Hematopoietic multipotent progenitor cell treated with erythropoietin and hydrocortisone succinate and interleukin-3 and kit ligand, for 8 days (in vitro differentiated cells): ENCODE measurements around the gene RAB33B.
A peak's percentile ranks its signal among the peaks of the same experiment; 100 is the strongest.
"Not testable (repeated sequence)": the region's sequence is repeated elsewhere in the genome, so short reads cannot be mapped to it uniquely, and the experiment has no call there.

ENCODE experiments used
- DNase-seq: peaks from one replicate; pipeline ENCODE4 v3.0.0-alpha.2; 2015

RAB33B gene

DNA sequence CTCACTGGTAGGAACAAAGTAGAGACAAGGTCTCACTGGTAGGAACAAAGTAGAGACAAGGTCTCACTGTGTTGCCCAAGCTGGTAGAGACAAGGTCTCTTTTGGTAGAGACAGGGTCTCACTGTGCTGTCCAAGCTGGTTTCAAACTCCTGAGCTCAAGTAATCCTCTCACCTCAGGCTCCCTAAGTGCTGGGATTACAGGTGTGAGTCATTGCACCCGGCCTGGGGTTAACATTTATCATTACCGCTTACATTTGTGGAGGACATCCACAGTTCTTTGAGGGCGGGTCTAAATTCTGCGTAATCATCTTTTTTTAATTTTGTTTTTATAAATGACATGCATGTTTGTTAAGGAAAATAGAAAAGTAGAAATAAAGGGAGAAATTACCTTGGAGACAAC is 12.0 kb downstream of the RAB33B start:
- no peak for DNase-seq

DNA sequence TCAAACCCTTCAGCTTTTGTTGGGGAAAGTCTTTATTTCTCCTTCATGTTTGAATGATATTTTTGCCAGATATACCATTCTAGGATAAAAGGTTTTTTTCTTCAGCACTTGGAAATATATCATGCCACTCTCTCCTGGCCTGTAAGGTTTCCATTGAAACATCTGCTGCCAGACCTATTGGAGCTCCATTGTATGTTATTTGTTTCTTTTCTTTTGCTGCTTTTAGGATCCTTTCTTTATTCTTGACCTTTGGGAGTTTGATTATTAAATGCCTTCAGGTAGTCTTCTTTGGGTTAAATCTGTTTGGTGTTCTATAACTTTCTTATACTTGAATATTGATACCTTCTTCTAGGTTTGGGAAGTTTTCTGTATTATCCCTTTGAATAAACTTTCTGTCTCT is 14.8 kb downstream of the RAB33B start:
- not testable (repeated sequence) for DNase-seq

DNA sequence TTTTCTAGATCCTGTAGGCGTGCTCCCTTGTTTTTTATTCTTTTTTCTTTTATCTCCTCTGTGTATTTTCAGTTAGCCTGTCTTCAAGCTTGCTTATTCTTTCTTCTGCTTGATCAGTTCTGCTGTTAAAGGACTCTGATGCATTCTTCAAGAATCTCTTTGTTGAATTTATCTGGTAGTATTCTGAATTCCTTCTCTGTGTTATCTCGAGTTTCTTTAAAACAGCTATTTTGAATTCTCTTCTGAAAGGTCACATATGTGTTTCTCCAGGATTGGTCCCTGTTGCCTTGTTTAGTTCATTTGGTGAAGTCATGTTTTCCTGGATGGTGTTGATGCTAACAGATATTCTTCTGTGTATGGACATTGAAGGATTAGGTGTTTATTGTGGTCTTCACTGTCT is 15.3 kb downstream of the RAB33B start:
- no peak for DNase-seq

DNA sequence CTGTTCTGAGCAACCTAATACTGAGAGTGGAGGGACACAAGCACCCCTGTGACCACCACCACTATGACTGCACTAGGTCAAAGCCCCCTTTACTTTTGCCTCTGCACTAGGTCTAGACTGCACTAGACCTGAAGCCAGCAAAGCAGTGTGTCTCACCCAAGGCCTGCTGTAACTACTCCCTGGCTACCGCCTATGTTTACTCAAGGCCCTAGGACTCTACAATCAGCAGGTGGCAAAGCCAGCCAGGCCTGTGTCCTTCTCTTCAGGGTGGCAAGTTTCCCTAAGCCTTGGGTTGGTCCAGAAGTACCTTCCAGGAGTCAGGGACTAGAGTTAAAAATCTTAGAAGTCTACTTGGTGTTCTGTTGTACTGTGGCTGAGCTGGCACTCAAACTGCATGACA is 15.9 kb downstream of the RAB33B start:
- no peak for DNase-seq

DNA sequence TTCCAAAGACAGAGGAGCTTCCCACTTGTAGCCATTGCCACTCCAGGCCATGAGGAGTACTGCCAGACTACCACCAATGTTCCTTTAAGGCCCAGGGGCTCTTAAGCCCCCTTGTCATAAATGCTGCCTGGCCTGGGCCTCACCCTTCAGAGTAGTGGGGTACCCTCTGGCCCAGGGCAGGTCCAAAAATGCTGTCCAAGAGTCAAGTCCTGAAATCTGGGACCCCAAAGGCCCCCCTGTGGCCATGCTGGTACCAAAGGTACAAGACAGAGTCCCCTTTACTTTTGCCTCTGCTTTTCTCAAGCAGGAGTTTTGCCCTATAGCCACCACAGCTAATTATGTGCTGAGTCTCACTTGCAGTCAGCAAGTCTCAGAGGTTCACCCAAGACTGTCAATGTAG is 16.4 kb downstream of the RAB33B start:
- DNase-seq, result no peak

DNA sequence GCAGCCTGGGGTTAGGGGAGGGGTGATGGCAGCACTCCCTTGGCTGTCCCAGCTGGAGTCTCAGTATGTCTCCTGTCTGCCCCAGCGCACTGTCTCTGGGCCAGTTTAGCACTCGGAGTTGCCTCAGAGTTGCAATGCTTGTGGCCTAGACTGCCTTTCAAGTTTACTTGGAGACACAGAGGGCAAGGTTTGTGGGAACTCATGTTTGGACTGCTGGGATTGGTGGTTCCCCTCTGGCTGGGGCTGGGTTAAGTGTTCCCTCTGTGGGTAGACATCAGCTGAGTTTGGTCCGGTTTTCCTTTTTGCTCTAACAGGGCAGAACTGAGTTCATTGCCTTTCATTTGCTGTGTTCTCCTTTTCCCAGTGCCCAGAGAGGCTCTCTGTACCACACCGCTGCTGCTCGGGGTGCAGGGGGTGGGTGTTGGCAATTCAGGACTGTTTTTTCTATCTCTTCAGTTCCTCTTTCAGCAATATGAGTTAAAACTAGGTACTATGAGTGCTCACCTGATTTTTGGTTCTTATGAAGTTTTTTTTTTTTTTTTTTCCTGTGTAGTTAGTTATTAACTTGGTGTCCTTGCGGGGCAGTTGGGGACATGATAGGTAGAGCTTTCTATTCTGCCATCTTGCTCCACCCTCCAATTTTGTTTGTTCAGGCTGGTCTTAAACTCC is 17.2 kb downstream of the RAB33B start:
- DNase-seq, result no peak

DNA sequence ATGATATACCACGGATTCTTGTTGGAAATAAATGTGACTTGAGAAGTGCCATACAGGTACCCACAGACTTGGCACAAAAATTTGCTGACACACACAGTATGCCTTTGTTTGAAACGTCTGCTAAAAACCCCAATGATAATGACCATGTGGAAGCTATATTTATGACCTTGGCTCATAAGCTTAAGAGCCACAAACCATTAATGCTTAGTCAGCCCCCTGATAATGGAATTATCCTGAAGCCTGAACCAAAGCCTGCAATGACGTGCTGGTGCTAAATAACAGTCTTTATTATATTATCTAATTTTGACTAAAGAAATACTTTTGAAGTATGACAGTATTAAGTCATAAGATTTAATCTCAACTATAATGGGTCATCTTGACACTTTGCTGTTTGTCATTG is 18.9 kb downstream of the RAB33B start:
- no peak for DNase-seq

DNA sequence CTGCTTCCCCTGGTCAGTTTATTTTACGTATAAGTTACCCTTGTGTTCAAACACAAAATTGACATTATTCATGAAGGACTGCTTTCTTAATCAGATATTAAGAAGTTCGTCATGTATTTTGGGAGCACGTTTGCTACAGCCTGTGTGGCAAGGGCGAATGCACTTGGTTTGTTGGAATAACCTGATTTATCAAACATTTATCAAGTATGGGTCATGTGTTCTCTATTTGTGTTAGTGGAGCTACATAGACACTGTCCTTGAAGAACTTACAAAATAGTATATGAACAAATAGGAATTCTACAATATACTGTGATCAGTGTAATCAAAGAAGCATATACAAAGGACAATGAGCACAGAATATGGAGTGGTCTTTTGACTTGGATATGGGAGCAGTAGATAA is 22.4 kb downstream of the RAB33B start:
- no peak for DNase-seq

DNA sequence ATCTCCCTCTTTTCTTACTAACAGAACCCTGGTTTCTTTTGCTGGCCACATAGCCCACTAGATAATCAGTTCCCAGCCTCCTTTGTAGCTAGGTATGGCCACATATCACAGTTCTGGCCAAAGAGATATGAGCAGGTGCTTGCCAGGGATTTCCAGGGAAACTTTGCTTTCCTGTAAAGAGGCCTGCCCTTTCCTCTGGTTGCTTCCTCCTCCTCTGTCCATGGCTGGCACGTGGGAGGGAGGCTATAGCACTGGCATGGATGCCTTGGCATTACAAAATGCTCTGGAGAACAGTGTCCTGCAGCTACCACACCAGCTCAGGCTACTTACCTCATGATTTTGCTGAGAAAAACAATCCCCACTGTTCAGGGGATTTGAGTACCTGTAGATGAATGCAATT is 27.5 kb downstream of the RAB33B start:
- no peak for DNase-seq

DNA sequence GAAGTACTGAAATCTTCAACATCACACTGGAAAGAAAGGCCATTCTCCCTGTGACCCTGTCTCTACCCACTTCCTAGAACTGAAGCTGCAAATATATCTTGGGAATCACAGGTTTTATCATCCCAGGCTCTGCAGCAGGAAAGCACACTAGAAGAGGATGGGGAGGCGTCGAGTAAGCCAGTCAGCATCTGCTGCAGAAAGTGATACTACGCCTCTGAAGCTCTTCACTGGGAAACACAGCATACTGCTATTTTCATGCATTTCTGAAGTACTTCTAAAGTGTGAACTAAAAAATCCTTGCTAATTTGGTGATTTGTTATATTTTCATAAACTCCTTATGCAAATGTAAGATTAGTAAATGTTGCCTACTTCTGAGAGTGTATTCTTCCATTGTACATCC is 29.1 kb downstream of the RAB33B start:
- DNase-seq, result no peak

DNA sequence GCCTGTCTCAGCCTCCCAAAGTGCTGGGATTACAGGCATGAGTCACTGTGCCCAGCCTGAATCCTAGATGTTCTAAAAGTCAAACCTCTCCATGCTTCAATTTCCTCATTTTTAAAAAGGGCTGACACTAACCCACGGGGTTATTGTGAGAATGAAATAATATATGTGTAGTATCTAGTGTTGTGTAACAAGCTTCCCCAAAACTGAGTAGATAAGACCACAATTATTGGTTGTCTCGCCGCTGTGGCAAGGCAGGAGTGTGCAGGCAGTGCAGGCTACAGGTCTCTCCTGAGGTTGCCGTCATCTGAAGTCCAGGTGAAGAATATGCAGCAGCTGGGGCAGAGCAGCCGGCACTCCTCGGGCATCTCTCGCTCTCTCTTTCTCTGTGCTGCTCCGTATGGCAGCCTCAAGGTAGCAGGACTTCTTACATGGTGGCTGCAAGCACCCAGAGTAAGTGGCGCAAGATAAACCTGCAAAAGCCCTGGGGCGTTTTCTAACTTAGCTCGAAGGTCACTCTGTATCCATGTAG is 30.9 kb downstream of the RAB33B start:
- no peak for DNase-seq

DNA sequence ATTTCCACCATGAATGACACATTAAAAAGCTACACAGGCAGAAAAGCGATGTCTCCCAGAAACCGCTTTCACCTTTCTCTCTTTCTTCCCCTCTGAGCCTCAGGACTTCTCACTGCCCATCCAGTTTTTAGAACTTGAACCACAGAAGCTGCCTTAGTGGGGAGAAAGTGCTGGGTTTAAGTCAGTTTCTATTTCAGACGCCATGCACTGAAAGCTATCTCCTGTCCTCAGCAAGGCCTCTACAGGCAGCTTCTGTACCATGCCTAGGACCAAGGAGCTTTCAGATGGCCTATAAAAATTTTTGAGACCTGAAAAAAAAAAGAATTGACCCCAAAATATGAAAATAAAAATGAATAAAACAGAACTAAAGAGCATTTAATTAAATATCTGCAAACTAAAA is 34.5 kb downstream of the RAB33B start:
- no peak for DNase-seq

DNA sequence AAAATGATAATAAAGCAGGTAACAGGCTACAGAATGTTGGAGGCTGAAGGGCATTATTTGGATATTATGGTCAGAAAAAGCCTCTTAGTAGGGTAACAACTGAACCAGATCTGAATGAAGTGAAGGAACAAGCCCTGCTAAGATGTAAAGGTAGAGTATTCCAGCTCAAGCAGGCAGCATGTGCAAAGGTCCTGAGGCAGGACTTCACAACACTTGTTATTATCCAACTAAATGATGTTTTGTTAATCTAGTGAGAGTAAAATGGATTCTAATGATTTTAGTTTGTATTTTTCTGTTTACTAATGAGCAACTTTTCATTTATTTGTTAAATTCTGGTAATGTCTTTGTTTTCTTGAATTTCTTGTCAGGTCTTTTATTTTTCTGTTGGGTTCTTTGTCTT is 35.7 kb downstream of the RAB33B start:
- DNase-seq, result no peak

DNA sequence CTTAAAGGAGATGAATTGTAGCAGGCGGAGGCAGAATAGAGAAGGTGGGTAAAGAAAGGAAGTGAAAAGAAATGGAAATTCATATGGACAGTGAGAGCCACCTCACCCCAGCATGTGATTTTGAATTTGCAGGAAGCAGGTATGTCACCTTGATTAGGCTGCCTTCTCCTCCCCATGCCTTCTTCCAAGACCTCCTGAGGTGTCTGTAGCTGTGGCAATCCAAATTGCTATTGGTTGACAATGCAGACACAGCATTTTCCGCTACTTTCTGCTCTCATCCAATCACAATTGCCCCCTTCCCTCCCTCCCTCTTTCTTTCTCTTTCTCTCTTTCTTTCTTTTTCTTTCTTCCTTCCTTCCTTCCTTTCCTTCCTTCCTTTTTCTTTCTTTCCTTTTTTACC is 38.5 kb downstream of the RAB33B start:
- no peak for DNase-seq

DNA sequence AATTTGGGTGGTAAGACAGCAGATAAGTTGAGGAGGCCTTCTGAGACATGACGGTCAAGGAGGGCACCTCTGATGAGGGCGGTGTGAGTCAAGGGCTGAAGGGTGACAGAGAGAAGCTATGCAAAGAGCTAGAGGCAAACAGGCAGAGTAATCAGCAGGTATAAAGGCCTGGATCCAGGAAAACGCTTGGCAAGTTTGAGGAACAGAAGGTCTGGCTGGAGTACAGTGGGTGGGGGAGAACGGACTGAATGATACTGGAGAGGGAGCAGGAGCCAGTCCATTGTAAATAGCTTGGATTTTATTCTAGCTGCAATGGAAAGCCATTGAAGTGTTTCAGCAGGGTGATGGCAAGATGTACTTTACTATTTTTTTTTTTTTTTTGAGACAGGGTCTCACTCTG is 39.3 kb downstream of the RAB33B start:
- DNase-seq, result no peak

DNA sequence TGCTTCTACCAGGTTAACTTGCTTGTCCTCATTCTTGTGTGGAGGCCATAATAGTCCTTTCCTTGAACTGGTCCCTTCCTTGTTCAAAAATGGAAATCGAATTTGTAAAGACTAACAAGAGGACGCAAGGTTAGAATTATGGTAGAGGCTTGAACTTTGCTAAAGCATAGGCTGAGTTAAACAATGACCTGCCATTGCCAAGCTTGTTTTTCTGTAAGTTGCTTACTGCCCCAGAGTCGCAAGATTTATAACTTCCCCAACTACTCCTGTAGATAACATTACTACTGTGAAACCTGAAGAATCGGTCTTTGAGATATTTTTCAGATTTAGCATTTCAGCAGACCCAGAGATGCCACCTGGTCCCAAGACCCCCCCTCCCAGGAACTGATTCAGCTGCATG is 45.3 kb downstream of the RAB33B start:
- no peak for DNase-seq

DNA sequence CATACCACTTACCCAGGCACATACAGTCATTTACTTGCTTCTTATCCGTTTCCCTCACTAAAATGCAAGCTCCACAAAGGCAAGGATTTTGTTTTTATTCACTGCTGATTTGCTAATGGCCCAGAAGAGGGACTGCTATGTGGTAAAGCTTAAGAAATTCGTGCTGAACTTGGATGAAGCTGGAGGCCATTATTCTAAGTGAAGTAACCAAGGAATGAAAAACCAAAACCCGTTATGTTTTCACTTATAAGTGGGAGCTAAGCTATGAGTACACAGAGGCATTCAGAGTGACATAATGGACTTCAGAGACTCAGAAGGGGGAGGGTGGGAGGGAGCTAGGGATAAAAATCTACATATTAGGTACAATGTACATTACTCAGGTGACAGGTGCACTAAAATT is 47.2 kb downstream of the RAB33B start:
- DNase-seq, result no peak

DNA sequence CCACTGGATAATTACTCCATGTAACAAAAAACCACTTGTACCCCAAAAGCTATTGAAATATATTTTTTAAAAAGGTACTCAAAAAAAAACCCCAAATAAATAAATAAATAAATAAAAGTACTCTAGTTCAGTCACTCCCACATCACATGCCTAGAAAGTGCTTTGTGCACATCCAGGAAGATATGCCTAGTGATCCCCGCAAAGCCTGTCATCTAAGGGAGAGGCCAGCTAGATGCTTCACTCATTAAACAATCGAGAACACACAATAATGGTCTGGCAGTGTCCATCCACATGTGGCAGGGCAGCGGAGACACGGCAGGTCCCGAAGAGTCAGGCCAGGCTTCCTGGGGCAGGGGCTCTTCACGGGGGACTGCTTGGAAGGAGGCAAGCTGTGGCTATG is 47.6 kb downstream of the RAB33B start:
- no peak for DNase-seq

DNA sequence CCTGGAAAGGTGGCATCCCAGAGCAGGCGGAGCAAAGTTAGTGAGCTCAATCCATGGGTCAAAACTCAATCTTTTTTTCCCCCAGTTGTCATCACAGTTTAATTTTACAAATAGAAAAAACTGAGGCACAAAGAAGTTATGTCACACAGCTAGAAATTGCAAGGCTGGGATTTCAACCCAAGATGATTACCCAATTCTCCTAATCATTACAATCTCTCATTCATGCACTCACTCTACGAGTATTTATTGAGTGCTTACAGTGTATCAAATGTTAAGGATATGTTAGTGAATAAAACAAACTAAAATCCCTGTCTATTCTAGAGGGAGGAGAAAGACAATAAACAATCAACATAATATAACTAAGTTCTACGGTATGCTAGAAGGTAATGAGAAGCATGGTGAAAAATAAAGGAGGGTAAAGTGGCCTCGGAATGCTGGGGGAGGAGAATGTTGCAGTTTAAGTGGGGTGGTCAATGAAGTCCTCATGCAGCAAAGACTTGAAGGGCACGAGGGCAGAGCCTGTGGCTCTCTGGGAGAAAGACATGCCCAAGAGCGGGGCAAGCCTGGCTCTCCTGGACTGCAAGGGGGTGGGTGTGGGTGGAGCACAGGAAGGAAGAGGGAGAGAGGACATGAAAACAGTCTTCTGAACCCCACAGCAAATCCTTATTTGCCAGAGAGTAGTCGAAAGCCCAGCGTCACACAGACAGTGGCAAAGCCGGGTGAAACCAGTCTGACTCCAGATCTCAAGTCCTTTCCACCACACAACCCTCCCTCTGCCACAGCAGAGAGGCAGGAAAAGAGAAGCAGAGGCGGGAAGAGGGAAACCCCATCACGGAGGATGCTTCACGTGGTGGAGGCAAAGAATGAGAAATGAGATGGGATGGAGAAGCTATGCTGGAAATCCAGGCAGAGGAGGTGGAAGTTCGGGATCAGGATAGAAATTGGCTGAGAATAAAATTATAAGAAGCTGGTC is 48.3 kb downstream of the RAB33B start:
- DNase-seq, result no peak

DNA sequence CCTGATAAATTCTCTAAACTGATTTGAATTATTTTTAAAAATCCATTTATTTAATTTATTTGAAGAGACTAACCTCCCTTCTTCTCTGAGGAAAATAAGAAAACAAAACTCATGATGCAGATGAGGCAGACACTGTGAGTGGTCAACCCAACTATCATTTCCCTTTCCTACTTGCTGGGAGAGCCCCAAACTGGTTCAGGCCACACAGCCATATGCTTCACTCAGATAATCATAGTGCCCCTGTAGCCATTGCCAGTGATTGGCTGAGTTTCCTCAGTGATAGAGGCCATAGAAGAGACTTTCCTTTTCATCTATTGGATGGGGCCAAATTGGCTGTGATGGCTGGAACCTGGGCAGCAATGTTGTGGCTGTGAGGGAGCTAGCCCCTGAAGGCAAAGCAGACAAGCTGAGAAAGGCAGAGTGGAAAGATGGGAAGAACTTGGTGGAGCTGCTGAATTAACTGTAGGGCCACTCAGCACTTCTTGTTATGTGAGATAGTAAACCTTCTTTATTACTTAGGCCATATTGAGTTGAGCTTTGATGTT is 49.8 kb downstream of the RAB33B start:
- DNase-seq, result no peak

DNA sequence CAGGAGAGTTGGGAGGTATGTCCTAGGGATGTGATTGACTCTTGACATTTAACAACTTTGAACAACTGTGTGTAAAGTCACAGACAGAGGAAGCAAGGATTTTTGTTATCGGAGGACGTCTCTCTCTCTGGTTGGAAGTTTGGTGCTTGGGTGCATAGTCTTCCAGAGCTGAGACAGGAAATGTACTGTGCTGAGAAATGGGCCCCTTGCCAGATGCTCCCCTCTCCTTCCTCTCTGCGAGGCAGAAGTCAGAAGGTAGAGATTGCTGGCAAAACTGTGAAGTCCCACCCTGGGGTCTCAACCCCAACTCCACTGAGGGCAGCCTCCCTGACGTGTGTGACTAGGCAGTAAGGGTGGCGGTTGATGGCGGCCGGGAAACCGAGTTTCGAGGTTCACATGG is 52.9 kb downstream of the RAB33B start:
- DNase-seq, result no peak

DNA sequence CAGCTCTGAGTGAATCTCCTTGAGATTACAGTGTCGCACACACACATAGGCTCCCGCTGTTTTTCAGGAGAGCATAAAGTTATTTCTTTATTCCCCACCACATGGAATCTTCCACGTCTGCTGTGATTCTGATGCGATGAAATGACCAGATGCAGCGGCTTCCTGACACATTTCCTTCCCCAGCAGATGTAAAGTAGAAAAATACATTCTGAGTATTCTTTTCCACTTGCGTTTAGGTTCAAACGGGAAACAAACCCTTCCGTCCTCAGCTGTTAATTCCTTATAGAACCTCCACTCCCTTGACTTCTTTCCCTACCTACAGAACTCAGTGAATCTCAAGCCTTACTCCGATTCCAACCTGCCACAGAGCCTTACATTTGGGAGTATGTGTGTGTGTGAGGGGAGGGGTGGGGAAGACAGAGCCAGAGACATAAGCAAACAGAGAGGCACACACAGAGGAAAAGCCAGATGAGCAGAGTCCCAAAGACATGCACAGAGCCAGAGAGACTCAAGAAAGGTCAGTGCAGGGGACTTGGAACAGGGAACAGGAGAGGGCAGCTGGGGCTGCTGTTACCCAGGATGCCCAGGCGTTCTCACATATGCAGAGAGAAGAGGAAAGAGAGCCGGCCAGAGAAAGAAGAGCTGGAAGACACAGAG is 54.8 kb downstream of the RAB33B start:
- DNase-seq, result no peak

DNA sequence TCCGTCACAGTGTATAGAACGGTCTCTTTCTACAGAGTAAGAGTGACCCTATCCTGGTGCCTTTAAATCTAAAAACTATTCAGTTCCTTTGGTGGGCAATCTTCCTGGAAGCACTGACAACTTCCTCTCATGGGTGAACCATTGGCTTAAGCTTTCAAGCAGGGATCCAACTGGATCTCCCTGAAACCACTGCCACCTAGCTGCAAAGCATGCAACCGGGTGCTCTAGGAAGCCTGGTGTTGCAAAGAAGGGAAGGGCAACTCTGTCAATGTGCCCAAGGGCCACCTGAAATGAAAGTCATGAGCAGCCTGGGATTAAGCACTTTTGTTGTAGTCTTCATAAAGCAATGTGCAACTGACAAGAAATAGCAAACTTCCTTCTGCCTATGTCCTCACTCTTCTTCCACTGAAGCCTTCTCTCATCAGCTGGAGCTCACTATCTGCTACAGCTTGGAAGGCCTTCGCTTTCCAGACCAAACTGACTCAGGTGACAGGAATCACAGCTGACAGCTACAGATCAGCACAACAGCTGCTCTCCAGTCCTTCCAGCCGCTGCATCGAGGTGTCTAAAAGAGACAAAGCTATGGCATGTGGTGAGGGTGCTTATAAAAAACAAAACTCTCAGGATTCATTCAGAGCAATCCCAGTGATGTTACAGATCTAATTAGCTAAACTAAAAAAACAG is 55.9 kb downstream of the RAB33B start:
- DNase-seq, result peak; percentile 49
